Bone marrow (tissue), 2 donors: ENCODE data around the gene NUDT9.
"Not testable (repeated sequence)": the region's sequence is repeated elsewhere in the genome, so short reads cannot be mapped to it uniquely, and the experiment has no call there.

Source experiments
- DNase-seq, 2 donors: peaks; one replicate each; lab custom pipeline; 2025; lab: John Stamatoyannopoulos, UW

The NUDT9 gene, protein sequence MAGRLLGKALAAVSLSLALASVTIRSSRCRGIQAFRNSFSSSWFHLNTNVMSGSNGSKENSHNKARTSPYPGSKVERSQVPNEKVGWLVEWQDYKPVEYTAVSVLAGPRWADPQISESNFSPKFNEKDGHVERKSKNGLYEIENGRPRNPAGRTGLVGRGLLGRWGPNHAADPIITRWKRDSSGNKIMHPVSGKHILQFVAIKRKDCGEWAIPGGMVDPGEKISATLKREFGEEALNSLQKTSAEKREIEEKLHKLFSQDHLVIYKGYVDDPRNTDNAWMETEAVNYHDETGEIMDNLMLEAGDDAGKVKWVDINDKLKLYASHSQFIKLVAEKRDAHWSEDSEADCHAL

GRCh38 chr4:87422104-87423052, at the start of gene NUDT9:
TSS of gene NUDT9 (plus strand) at chr4:87422573. CDS start at chr4:87422906, 333 bp downstream.
- DNase-seq = peak; percentile 66 to 68

DNA sequence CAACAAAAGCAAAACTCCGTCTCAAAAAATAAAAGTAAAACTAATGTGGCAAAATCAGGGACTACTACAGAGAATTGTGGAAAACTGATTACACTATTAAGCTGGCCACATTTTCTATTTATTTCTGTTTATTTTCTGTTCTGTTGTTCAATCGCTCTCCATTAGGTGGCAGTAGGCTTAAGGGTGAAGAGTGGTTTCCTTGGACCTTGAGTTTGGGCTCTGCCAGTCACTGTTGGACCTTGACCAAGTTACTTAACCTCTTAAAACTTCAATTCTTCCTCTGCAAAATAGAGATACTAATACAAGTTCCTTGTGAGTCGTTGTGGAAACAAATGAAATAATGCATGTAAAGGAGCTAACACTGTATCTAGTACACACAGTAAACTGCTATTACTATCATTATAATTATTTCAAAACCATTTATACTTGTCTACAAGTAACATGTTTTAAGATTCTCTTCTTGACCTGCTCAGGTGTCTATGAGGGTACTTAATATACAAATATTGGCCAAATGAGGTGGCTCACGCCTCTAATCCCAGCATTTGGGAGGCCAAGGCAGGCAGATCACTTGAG, 46.6 kb upstream of the NUDT9 start:
- peak in 1 of 2 donors; percentile 11 for DNase-seq

DNA sequence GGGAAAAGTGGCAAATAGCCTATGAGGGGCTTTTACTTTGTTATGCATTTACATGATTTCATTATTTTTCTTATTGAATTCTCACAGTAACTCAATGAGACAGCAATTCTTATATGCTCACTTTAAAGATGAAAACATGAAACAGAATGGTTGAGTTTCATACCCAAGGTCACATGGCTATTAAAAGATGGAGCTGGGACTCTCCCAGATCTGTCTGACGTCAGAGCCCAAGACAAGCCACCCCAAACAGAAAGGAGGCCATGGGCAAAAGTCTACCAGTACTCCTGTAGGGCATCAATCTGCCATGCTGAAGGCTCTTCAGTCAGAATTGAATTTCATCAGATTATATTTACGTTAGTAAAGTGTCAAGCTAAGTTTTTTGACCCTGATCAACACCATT, 44.6 kb upstream of the NUDT9 start:
- DNase-seq = no peak

GRCh38 chr4:87382116-87382515, 40.3 kb upstream of the NUDT9 start:
- no peak for DNase-seq

DNA sequence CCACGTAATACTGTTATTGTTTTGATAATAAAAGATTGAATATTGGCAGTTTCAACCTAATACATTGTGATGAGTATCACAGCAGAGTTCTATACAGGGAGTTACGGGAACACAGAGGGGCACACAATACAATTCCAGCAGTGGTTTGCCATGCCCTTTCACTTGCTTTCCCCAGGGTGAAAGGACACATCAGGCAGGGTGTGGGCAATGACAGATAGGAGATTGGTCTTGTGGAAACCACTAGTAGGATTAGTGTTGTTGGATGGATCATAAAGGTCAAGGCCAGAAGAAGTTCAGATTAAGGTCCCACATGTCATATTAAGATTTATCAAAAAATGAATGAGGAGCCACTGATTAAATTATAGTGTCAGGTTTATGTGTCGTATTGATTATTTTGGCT, 39.4 kb upstream of the NUDT9 start:
- no peak for DNase-seq

- not testable (repeated sequence) for DNase-seq
Observed at GRCh38 chr4:87384466-87385132, 37.8 kb upstream of the NUDT9 start.

DNA sequence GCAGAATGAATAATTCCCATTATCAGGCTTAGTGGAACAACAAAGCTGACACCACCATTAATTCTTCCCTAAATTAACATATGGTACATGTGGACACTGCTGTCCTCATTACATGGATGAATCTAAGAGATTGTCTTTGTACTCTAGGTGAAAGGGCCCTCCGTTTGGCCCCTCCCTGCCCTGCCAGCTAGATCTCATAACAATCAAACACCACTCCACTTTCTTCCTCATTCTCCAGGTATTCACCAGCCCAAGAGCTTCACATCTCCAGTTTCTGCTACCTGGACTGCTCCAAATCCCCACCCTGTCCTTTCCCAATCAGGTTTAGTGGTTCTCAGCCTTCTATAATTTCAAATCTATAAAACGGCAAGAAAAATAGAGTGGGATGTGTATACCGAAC, 35.1 kb upstream of the NUDT9 start:
- DNase-seq = no peak

- DNase-seq = no peak
Observed at GRCh38 chr4:87388901-87389300, 33.5 kb upstream of the NUDT9 start.

DNA sequence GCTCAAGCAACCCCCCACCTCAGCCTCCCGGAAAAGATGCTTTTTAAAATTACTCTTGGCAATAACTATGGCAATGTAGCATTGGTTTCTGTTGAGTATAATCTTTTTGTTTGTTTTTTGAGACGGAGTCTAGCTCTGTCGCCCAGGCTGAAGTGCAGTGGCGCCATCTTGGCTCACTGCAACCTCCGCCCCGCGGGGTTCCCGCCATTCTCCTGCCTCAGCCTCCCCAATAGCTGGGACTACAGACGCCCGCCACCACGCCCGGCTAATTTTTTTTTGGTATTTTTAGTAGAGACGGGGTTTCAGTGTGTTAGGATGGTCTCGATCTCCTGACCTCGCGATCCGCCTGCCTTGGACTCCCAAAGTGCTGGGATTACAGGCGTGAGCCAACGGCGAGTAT, 32.3 kb upstream of the NUDT9 start:
- DNase-seq = not testable (repeated sequence)

GRCh38 chr4:87390551-87390890, 31.9 kb upstream of the NUDT9 start:
- DNase-seq = no peak

GRCh38 chr4:87390891-87391575, 31.3 kb upstream of the NUDT9 start, which contains the start of gene HSD17B11:
TSS of gene HSD17B11 (minus strand) at chr4:87391188. CDS start at chr4:87391070, 118 bp downstream.
- DNase-seq = peak; percentile 68 to 97

DNA sequence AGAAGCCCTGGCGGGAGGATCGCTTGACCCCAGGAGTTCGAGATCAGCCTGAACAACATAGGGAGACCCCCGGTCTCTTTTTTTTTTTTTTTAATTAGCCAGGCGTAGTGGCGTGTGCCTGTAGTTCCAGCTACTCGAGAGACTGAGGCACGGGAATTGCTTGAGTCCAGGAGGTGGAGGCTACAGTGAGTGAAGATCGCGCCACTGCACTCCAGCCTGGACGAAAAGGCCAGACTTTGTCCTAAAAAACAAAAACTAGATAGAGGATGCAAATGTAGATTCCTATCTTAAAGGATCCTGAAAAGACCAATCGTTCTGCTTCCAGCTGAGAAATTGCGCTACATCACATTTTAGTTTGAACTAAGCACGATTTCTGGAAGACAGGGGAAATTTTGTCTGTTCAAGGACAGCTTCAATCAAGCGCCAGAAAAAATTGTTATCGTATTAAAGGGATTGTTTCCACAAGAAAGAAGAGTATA, 30.8 kb upstream of the NUDT9 start:
- DNase-seq = no peak

DNA sequence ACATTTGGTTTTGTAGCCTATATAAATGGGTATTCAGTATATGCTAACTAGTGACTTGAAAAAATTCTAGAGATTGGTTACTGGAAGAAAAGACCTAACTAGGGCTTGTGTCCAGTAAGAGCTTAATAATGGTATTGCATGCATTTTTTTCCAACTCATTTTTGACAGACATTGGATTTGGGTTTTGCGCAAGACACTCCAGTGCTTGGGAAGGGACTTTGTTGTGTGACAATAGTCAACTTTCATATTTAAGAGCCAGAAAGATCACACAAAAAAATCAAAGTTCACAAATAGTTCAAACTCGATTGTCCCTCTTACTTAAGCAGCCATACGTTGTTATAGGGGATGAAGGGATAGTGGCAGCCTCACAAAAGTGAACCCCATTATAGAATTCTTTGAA, 30.2 kb upstream of the NUDT9 start:
- DNase-seq = no peak

- not testable (repeated sequence) for DNase-seq
Observed at GRCh38 chr4:87395073-87395472, 27.3 kb upstream of the NUDT9 start.

- DNase-seq = not testable (repeated sequence)
Observed at GRCh38 chr4:87395851-87396250, 26.5 kb upstream of the NUDT9 start.

- DNase-seq = no peak
Observed at GRCh38 chr4:87399148-87399547, 23.2 kb upstream of the NUDT9 start.

DNA sequence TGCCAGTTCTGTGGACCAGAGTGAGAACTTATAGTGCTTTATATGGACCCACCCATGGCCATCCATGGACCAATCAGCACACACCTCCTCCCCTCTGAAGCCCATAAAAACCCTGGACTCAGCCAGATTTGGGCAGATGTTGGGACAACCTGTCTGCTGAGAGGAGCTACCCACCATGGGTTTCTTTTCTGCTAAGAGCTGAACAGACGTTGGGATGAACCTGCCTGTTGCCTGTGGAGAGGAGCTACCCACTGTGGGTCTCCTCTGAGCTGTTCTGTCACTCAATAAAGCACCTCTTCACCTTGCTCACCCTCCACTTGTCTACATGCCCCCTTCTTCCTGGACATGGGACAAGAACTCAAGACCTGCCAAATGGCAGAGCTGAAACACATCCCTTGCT, 22.4 kb upstream of the NUDT9 start:
- no peak for DNase-seq

GRCh38 chr4:87403732-87404131, 18.6 kb upstream of the NUDT9 start:
- not testable (repeated sequence) for DNase-seq

DNA sequence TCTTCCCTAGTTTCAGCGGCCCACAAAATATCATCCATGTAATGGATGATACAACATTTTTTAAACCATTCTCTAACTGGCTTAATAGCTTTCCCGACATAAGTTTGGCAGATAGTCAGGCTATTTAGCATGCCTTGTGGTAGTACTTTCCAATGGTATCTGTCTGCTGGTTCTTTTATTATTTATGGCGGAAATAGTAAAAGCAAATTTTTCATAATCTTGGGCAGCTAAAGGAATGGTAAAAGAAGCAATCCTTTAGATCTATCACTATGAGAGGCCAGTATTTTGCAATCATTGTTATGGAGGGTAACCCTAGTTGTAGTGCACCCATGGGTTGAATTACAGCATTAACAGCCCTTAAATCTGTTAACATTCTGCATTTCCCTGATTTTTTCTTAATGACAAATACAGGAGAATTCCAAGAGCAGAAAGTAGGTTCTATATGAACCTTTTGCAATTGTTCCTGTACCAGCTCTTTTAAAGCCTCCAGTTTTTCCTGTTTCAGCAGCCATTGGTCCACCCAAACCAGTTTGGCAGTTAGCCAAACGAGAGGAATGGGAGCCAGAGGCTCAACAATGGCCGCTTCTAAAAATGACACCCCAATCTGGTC, 17.1 kb upstream of the NUDT9 start:
- no peak for DNase-seq

DNA sequence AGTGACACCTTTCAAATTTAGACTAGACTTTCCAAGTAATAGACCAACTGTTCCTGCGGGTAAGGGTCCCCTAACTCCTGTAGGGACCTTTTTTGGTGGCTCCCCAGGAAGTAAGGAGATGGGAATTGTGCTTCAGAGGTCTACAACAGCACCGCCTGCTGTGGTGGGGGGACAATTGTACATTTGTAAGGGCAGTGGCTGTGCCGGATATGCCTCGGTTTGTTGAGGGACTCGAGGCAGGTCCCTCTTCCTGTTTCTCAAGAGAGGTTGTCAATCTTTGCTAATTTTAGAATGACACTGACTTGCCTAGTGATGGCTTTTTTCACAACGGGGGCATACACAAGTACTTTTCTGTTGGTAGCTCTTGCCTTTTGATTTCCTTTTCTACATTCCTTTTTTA, 15.9 kb upstream of the NUDT9 start:
- peak in 1 of 2 donors; percentile 74 for DNase-seq

- not testable (repeated sequence) for DNase-seq
Observed at GRCh38 chr4:87406902-87407301, 15.5 kb upstream of the NUDT9 start.
